HG03571 (cell line): ENCODE measurements around the gene IGLON5.

Experiments used
- ATAC-seq: cut with Tn5 transposase; IDR thresholded peaks from one replicate; pipeline ENCODE4 v1.9.1; 2021; ENCODE audit not compliant: unreplicated experiment

The IGLON5 gene

GRCh38 chr19:51317376-51317775 lies 5.9 kb downstream of the IGLON5 start:
- no peak for ATAC-seq

GRCh38 chr19:51317968-51318367 lies 6.5 kb downstream of the IGLON5 start:
- no peak for ATAC-seq

- no peak for ATAC-seq
These were observed 7.5 kb downstream of the IGLON5 start for GRCh38 chr19:51318687-51319648.

- no peak for ATAC-seq
These were observed 8.3 kb downstream of the IGLON5 start for GRCh38 chr19:51319649-51320279.

DNA sequence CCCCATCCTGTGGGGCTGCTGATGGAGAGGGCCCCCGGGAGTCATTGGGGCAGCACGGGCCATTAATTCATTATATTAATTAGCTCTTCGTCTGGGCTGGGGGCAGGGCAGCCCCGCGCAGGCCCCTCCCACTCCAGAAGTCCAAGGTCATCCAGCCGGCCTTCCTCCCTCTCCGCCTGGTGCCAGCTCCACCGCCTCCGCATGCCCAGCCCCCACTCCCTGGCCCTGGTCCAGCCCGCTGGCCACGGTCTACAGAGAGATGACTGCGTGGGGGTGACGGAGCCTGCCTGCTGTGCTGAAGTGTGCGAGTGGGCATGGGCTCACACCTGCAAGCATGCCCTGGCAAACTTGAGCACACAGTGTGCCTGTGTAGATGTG lies 8.8 kb downstream of the IGLON5 start:
- ATAC-seq, result no peak

- no peak for ATAC-seq
These were observed 10.4 kb downstream of the IGLON5 start for GRCh38 chr19:51321799-51322198.

DNA sequence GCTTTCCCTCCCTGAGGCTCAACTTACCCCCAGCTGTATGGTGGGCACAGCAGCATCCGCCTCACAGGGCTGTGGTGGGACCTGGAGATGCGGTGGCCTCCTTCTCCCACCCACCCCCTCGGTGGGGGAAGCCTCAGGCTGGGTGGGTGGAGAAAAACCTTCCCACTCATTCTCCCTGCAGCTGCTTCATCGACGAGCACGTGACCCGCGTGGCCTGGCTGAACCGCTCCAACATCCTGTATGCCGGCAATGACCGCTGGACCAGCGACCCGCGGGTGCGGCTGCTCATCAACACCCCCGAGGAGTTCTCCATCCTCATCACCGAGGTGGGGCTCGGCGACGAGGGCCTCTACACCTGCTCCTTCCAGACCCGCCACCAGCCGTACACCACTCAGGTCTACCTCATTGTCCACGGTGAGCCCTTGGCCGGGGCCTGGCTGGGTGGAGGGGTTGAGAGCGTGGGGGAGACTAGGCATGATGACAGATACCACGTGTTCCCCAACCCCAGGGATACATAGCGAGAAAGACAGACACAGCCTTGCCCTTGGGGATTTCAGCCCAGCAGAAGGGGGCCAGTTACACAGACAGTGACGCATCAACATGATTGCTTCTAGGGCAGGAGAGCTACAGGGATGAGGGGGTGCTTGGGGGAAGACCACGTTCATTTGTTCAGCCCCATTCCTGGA lies 12.2 kb downstream of the IGLON5 start:
- no peak for ATAC-seq

DNA sequence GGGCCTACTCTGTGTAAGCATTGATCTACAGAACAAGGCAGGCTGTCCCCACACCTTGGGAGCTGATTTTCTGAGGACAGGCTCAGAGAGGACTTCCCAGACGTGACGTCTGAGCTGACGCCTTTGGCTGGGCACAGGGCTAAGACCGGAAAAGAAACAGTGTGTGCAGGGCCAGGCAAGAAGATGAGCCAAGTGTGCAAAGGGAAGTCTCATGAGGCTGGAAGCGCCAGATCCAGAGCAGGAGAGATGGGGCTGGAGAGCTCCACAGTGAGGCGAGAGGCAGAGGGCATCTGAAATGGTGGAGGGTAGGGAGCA lies 12.7 kb downstream of the IGLON5 start:
- ATAC-seq, result no peak

DNA sequence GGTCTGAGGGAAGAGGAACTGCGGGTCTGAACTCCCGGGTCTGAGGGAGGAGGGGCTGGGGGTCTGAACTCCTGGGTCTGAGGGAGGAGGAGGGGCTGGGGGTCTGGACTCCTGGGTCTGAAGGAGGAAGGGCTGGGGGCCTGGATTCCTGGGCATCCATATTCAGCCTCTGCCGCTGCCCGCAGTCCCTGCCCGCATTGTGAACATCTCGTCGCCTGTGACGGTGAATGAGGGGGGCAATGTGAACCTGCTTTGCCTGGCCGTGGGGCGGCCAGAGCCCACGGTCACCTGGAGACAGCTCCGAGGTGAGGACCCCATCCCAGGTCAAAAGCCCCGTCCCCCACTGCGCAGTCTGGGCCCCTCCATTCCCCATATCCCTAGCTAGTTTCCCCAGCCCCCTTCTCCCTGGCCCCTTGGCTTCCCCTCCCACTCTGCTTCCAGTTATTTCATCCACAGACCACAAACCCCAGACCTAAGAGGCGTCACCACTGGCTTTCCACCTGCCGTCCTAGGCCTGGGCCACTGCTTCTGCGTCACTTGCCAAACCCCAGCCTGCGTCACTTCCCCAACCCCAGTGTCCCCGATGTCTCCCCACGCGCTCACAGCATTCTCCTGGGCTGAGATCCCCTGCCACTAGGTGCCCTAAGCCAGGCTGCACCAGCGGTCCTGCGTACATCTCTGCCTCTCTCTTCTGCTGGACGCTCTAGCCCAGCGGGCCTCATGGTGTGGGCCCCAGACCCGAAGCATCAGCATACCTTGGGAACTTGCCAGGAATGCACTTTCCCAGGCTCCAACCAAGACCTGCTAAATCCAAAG lies 13.9 kb downstream of the IGLON5 start:
- ATAC-seq, result no peak

- ATAC-seq, result no peak
These were observed 15.0 kb downstream of the IGLON5 start for GRCh38 chr19:51326216-51327065.

GRCh38 chr19:51327066-51328001 lies 15.9 kb downstream of the IGLON5 start:
- ATAC-seq, result no peak

GRCh38 chr19:51329411-51329810 lies 18.0 kb downstream of the IGLON5 start:
- no peak for ATAC-seq

GRCh38 chr19:51330366-51330765 lies 18.9 kb downstream of the IGLON5 start:
- ATAC-seq, result no peak

DNA sequence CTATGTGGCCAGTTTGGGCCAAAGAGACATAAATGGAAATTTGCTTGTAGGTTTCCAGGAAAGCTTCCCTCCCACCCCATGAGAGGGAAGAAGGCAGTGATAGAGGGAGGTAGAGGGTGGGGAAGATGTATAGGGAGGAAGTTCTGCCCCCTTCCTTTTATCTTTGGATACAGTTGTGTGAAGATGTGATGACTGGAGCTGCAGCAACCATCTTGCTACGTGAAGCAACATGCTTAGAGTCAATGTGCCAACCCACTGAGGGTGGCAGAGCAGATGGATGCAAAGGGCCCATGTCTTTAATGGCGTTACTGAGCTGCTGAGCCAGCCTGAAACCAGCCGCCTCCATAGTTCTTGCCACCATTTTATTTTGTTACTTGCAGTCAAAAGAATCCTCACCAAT lies 19.7 kb downstream of the IGLON5 start:
- no peak for ATAC-seq

DNA sequence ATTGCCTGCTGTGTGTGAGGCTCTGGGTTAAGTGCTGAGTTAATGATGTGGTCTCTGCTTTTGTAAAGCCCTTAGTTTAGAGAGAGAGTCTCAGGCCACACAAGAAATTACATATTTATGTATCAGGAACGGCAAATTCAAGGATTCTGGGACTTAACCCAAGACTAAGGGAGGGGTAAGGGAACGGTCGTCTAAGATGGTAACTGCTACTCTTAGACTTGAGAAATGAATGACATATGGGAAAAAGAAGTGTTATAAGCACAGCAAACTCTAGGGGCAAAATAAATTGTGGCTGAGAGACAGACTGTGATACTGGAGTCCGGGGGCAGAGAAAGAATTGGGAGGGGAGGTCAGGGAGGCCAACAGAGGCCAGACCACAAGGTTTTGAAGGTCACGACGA lies 20.3 kb downstream of the IGLON5 start:
- no peak for ATAC-seq

DNA sequence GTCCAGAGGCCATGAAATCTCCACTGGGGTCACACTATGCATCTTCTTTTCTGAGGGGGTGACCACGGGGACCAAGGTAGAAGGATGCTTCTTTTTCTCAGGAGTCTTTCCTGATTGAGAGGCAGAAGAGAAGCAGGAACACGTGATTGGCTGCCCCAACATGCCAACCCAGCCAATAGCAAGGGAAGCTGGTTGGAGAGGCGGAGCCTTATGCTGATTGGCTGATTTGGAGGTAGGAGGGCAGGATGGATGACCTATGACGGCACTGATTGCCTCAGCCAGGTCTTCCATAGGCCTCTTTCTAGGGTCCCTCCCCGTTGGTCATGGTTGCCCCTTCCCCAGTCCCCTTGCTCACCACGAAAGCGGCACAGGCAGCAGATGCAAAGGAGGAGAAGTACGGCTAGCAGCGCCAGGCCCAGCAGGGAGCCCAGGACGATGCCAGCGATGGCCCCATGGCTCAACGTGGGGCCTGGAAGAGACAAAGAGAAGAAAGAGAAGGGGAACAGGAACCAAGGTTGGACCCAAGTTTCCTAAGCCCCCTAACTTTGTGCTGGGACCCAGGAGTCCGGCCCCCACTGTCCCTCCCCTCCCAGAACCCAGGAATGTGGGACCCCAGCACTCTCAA lies 22.5 kb downstream of the IGLON5 start:
- ATAC-seq, result no peak

DNA sequence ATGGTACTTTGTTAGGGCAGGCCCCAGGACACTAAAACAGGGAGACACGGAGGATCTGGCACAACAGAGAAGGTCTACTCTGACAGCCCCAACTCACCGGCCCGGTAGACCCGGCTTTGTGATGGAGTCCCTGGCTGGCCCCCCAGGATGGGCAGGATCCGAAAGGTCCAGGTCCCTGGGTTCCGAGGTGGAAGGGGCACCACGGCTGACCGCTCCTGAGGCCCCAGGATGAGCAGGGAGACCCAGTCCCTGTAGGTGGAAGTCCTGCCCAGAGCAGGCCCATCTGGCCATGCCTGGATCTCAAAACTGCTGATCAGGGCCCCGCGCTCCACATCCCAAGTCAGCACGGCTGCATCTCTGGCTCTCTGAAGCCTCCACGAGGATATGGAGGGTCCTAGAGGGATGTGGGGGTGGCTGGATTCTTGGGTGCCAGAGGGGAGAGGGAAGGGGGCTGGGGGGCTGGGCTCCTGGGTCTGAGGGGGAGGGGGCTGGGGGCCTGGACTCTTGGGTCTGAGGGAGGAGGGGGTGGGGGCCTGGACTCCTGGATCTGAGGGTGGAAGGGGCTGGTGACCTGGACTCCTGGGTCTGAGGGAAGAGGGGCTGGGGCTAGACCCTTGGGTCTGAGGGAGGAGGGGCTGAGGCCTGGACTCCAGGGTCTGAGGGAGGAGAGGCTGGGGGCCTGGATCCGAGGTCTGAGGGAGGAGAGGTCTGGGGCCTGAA lies 25.9 kb downstream of the IGLON5 start:
- ATAC-seq, result no peak
